CMK (cell line): ENCODE data around the gene MMP23B.

ENCODE experiments used
- DNase-seq: peaks from one replicate; pipeline ENCODE4 v3.0.0-alpha.2; 2010; ENCODE audit warnings: low read depth

Gene MMP23B

GRCh38 chr1:1620433-1621139, 11.4 kb upstream of the MMP23B start:
- no peak for DNase-seq

- no peak for DNase-seq
Observed at GRCh38 chr1:1621173-1622009, 10.6 kb upstream of the MMP23B start.

- DNase-seq = no peak
Observed at GRCh38 chr1:1622010-1622787, 9.8 kb upstream of the MMP23B start.

DNA sequence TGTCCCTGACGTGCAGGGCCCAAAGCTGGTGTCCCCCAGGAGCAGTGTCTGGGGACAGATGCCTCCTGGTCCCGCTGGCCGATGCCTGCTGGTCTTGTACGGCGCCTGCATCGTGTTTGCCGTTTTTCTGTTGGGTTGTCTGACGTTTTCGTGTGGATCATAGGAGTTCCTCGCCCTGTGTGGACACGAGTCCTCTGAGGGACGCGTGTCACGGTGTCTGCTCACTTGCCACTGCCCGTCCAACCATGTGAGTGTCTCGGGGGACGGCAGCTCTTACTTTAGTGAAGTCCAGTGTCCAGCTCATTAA, 9.2 kb upstream of the MMP23B start:
- no peak for DNase-seq

- no peak for DNase-seq
Observed at GRCh38 chr1:1623181-1623630, 8.8 kb upstream of the MMP23B start.

- DNase-seq = no peak
Observed at GRCh38 chr1:1623631-1624442, 8.1 kb upstream of the MMP23B start.

DNA sequence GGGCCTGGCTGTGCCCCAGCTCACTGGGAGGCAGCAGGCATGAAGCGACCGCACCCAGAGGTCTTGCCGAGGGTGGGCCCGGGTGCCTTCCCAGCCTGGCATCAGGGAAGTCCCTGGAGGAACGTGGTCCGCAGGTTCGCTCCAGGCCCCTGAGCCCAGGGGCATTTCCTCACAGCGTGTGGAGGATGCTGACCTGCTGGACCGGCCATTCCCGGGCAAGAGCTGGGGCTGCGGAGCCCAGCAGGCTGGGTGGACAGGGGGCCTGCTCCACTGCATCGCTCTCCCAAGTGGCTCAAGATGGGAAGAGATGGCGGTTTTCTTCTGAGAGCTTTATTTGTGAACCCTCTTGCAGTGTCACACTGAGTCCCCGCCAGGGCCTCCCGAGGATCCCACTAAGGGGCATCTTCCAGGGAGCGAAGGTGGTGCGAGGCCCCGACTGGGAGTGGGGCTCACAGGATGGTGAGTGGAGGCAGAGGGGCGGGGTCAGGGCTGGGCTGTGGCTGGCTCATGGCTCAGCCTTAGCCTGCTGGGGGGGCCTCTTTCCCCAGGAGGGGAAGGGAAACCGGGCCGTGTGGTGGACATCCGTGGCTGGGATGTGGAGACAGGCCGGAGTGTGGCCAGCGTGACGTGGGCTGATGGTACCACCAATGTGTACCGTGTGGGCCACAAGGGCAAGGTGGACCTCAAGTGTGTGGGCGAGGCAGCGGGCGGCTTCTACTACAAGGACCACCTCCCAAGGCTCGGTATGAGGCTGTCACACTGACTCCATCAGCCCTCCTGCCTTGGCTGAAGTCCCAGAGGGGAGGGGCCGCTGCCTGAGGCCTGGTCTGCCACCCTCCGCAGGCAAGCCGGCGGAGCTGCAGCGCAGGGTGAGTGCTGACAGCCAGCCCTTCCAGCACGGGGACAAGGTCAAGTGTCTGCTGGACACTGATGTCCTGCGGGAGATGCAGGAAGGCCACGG, 7.2 kb upstream of the MMP23B start:
- DNase-seq = no peak

- no peak for DNase-seq
Observed at GRCh38 chr1:1625404-1625775, 6.6 kb upstream of the MMP23B start.

DNA sequence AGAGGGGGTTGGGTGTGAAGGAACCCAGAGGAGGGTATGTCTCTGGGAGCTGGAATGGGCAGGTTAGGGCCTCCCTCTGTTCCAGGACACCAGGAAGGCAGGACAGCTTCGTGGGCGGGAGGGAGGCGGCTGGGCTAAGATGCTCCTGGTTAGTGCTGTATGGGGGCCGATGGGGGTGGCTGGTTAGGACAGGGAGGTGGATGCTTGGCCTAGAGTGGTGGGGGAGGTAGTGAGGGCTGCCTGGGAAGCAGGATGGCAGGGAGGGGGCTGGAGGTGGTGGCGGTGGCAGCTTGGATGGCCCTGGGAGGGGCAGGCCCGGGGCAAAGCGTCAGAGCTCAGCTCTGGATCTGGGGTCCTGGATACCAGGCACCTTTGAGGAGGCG, 6.2 kb upstream of the MMP23B start:
- DNase-seq = no peak

- no peak for DNase-seq
Observed at GRCh38 chr1:1626207-1627141, 5.5 kb upstream of the MMP23B start.

- no peak for DNase-seq
Observed at GRCh38 chr1:1627261-1627828, 4.6 kb upstream of the MMP23B start.

DNA sequence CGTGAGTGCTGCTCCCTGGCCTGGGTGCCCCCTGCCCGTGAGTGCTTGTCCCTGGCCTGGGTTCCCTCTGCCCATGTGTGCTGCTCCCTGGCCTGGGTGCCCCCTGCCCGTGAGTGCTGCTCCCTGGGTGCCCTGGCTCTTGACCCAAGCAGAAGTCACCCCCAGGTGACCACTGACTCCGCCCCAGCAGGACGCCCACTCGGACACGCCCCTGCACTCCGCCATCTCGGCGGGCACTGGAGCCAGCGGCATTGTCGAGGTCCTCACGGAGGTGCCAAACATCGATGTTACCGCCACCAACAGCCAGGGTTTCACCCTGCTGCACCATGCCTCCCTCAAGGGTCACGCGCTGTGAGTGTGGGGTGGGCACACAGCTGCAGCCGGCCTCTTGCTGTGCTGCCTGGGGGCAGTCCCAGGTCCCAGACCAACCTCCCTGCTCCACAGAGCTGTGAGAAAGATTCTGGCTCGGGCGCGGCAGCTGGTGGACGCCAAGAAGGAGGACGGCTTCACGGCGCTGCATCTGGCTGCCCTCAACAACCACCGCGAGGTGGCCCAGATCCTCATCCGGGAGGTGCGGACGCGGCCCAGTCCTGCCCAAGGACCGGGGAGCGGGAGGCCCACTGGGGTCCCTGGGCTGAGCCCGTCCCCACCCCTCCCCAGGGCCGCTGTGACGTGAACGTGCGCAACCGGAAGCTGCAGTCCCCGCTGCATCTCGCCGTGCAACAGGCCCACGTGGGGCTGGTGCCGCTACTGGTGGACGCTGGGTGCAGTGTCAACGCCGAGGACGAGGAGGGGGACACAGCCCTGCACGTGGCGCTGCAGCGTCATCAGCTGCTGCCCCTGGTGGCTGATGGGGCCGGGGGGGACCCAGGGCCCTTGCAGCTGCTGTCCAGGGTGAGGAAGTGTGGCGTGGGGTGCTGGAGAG, 3.9 kb upstream of the MMP23B start:
- DNase-seq = no peak

DNA sequence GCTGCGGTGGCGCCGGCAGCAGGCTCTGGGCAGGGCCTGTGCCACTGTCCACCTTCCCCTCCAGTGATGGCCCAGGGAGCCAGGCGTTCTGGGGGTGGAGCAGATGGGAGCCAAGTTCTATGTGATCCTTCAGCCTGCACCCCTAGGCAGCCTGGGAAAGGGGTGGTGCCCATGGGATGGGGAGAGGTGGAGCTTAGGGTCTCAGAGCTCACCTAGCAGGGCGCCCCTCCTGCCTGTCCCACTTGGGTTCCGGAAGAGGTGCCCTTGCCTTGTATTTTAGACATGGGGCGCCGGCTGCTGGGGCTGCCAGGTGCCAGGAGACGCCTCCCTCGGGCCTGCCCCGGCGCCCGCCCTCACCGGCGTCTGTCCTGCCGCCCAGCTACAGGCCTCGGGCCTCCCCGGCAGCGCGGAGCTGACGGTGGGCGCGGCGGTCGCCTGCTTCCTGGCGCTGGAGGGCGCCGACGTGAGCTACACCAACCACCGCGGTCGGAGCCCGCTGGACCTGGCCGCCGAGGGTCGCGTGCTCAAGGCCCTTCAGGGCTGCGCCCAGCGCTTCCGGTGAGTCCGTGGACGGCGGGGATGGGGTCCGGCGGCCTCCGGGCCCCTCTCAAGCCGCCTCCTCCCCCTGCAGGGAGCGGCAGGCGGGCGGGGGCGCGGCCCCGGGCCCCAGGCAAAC, 3.1 kb upstream of the MMP23B start:
- DNase-seq = no peak

DNA sequence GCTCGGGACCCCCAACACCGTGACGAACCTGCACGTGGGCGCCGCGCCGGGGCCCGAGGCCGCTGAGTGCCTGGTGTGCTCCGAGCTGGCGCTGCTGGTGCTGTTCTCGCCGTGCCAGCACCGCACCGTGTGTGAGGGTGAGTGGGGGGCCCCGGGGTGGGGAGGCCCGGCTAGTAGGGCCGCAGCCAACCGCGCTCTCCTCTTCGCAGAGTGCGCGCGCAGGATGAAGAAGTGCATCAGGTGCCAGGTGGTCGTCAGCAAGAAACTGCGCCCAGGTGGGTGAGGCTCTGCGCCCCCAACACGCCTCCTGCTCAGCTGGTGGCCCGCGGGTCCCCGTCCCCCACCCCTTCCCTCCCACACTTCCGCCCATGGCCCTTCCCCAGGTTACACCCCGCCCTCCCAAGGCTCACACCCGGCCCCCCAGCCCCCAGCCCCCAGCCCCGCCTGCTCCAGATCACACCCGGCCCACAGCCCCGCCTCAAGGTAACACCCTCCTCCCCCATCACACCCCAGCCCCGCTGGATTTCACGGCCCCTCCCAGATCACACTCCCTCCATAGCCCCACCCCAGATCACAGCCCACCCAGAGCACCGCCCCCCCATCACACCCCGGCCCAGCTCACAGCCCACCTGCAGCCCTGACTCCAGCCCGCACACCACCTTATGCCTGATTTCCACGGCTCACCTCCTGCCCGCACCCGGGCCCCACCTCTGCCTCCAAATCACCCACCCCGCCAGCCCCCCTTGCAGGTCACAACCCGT, 2.4 kb upstream of the MMP23B start:
- DNase-seq = no peak

- no peak for DNase-seq
Observed at GRCh38 chr1:1630191-1630964, 1.6 kb upstream of the MMP23B start.
